ENCODE data around the gene TTC24.

GRCh38 chr1:156581661-156582387 lies 2.3 kb downstream of the TTC24 start:
- no peak for TF ChIP-seq EP300 (IDR thresholded peaks at IDR 0.05; ENCODE audit: borderline replicate concordance in 1 of 2, low read depth in 1 of 2, low read length in 1 of 2)
- TF ChIP-seq CTCF (IDR thresholded peaks at IDR 0.05), result no peak
- TF ChIP-seq TAF1 (IDR thresholded peaks at IDR 0.05; ENCODE audit: borderline replicate concordance, low read depth, low read length), result no peak
- no peak for TF ChIP-seq FOXM1 (IDR thresholded peaks at IDR 0.05; ENCODE audit: low read depth)
- TF ChIP-seq CHD2 (IDR thresholded peaks at IDR 0.05; ENCODE audit: low read length, partially characterized antibody), result no peak
- TF ChIP-seq RXRA (IDR thresholded peaks at IDR 0.05; ENCODE audit: borderline replicate concordance, low read depth), result no peak
- no peak for TF ChIP-seq POLR2AphosphoS5 (IDR thresholded peaks at IDR 0.05; ENCODE audit: low read depth, low read length)
- TF ChIP-seq RFX5 (IDR thresholded peaks at IDR 0.05; ENCODE audit: low read length), result no peak
- TF ChIP-seq, protein P1, sequence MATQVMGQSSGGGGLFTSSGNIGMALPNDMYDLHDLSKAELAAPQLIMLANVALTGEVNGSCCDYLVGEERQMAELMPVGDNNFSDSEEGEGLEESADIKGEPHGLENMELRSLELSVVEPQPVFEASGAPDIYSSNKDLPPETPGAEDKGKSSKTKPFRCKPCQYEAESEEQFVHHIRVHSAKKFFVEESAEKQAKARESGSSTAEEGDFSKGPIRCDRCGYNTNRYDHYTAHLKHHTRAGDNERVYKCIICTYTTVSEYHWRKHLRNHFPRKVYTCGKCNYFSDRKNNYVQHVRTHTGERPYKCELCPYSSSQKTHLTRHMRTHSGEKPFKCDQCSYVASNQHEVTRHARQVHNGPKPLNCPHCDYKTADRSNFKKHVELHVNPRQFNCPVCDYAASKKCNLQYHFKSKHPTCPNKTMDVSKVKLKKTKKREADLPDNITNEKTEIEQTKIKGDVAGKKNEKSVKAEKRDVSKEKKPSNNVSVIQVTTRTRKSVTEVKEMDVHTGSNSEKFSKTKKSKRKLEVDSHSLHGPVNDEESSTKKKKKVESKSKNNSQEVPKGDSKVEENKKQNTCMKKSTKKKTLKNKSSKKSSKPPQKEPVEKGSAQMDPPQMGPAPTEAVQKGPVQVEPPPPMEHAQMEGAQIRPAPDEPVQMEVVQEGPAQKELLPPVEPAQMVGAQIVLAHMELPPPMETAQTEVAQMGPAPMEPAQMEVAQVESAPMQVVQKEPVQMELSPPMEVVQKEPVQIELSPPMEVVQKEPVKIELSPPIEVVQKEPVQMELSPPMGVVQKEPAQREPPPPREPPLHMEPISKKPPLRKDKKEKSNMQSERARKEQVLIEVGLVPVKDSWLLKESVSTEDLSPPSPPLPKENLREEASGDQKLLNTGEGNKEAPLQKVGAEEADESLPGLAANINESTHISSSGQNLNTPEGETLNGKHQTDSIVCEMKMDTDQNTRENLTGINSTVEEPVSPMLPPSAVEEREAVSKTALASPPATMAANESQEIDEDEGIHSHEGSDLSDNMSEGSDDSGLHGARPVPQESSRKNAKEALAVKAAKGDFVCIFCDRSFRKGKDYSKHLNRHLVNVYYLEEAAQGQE (IDR thresholded peaks at IDR 0.05; ENCODE audit: low read depth, low read length), result no peak
- TF ChIP-seq, protein P2, sequence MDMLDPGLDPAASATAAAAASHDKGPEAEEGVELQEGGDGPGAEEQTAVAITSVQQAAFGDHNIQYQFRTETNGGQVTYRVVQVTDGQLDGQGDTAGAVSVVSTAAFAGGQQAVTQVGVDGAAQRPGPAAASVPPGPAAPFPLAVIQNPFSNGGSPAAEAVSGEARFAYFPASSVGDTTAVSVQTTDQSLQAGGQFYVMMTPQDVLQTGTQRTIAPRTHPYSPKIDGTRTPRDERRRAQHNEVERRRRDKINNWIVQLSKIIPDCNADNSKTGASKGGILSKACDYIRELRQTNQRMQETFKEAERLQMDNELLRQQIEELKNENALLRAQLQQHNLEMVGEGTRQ (IDR thresholded peaks at IDR 0.05; ENCODE audit: borderline replicate concordance, low read depth, low read length), result no peak

Data from SK-N-SH (cell line).